ENCODE measurements around the gene FGF14.

FGF14 gene

GRCh38 chr13:102280366-102280765, 121.5 kb downstream of the FGF14 start:
- no peak for TF ChIP-seq CTCF (IDR thresholded peaks at IDR 0.05; ENCODE audit: low read depth, low read length, poor library complexity, severe bottlenecking)
- no peak for TF ChIP-seq EZH2phosphoT487 (IDR thresholded peaks at IDR 0.05; ENCODE audit: borderline replicate concordance, low read length)

DNA sequence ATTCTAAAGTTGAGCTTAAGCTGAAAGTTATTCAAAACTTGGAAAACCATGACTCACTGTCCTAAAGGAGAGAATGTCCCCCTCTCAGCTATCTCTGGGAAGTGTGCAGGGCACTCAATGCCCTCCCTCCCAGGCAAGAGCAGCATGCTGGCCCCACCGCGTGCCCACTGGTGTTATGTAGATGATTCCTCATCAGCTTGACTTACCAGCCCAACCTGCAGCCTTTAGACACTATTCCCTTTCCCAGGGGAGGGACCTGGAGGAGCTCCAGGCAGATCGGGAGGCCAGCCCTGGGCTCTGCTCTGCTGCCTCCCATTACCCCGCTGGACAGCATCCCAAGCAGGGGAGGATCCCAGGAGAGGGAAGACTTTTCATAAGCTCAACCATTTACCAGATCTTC, 124.6 kb downstream of the FGF14 start:
- Histone ChIP-seq H3K27me3 (ENCODE audit: control insufficient read depth, low read length) (no peaks in the 10 kb centered on the region), H3K4me1 (ENCODE audit: control insufficient read depth, low read length) (no peaks in the 10 kb centered on the region), H3K4me2 (ENCODE audit: low read length) (no peak overlapping the region), H3K27ac (ENCODE audit: low read depth, low read length) (no peak overlapping the region), H4K20me1 (ENCODE audit: control insufficient read depth, insufficient read depth, low read depth, low read length) (no peaks in the 10 kb centered on the region), H3K36me3 (ENCODE audit: control insufficient read depth, low read length) (no peaks in the 10 kb centered on the region), H3K9me2 (replicated peaks; ENCODE audit: control insufficient read depth, low read length) (no peaks in the 10 kb centered on the region), H3F3A (ENCODE audit: control insufficient read depth, insufficient read depth) (no peaks in the 10 kb centered on the region), H3K4me3 (ENCODE audit: low read length) (no peak overlapping the region), H3K9me3 (ENCODE audit: control insufficient read depth, insufficient read depth, low read length) (no peaks in the 10 kb centered on the region), H3K79me2 (ENCODE audit: control insufficient read depth, low read length) (no peaks in the 10 kb centered on the region)
- TF ChIP-seq EZH2phosphoT487 (IDR thresholded peaks at IDR 0.05; ENCODE audit: borderline replicate concordance, low read length) (no peak), CTCF (IDR thresholded peaks at IDR 0.05; ENCODE audit: low read depth, low read length, poor library complexity, severe bottlenecking) (no peak)

More at GRCh38 chr13:102280366-102280765, 121.5 kb downstream of the FGF14 start:
- H3K36me3 ChIP-seq (ENCODE audit: control insufficient read depth, low read length) = no peaks in the 10 kb centered on the region
- H3K27me3 ChIP-seq (ENCODE audit: control insufficient read depth, low read length) = no peaks in the 10 kb centered on the region
- H3K27ac ChIP-seq (ENCODE audit: low read depth, low read length) = no peak overlapping the region
- no peaks in the 10 kb centered on the region for H4K20me1 ChIP-seq (ENCODE audit: control insufficient read depth, insufficient read depth, low read depth, low read length)
- H3K79me2 ChIP-seq (ENCODE audit: control insufficient read depth, low read length) = no peaks in the 10 kb centered on the region
- no peaks in the 10 kb centered on the region for H3K9me2 ChIP-seq (replicated peaks; ENCODE audit: control insufficient read depth, low read length)
- no peak overlapping the region for H3K4me2 ChIP-seq (ENCODE audit: low read length)
- no peaks in the 10 kb centered on the region for H3F3A ChIP-seq (ENCODE audit: control insufficient read depth, insufficient read depth)
- no peaks in the 10 kb centered on the region for H3K4me1 ChIP-seq (ENCODE audit: control insufficient read depth, low read length)
- no peaks in the 10 kb centered on the region for H3K9me3 ChIP-seq (ENCODE audit: control insufficient read depth, insufficient read depth, low read length)
- no peak overlapping the region for H3K4me3 ChIP-seq (ENCODE audit: low read length)

- Histone ChIP-seq H3K79me2 (ENCODE audit: control insufficient read depth, low read length) (no peaks in the 10 kb centered on the region), H3K27ac (ENCODE audit: low read depth, low read length) (no peak overlapping the region), H4K20me1 (ENCODE audit: control insufficient read depth, insufficient read depth, low read depth, low read length) (no peaks in the 10 kb centered on the region)
Measured at GRCh38 chr13:102276404-102276803, 125.4 kb downstream of the FGF14 start.

More at GRCh38 chr13:102276404-102276803, 125.4 kb downstream of the FGF14 start:
- no peaks in the 10 kb centered on the region for H3F3A ChIP-seq (ENCODE audit: control insufficient read depth, insufficient read depth)
- H3K4me2 ChIP-seq (ENCODE audit: low read length) = no peak overlapping the region
- H3K9me2 ChIP-seq (replicated peaks; ENCODE audit: control insufficient read depth, low read length) = no peaks in the 10 kb centered on the region
- H3K4me1 ChIP-seq (ENCODE audit: control insufficient read depth, low read length) = no peaks in the 10 kb centered on the region
- H3K36me3 ChIP-seq (ENCODE audit: control insufficient read depth, low read length) = no peaks in the 10 kb centered on the region
- H3K27me3 ChIP-seq (ENCODE audit: control insufficient read depth, low read length) = no peaks in the 10 kb centered on the region
- TF ChIP-seq EZH2phosphoT487 (IDR thresholded peaks at IDR 0.05; ENCODE audit: borderline replicate concordance, low read length) (no peak), CTCF (IDR thresholded peaks at IDR 0.05; ENCODE audit: low read depth, low read length, poor library complexity, severe bottlenecking) (no peak)
- H3K4me3 ChIP-seq (ENCODE audit: low read length) = no peak overlapping the region
- H3K9me3 ChIP-seq (ENCODE audit: control insufficient read depth, insufficient read depth, low read length) = no peaks in the 10 kb centered on the region

Measured in DOHH2 (cell line).